GM10248 (cell line): ENCODE measurements around the gene ADGRD1.

Source experiments
- CTCF ChIA-PET: fragments of 300-600 bp; sonication (Branson Sonifier 250); formaldehyde crosslinking; extraction: SDS; loops from one replicate; lab custom pipeline; 2021; ENCODE audit warnings: antibody characterized with exemption; lab: Yijun Ruan, JAX
- POLR2A ChIA-PET: fragments of 350-650 bp; sonication (Branson Sonifier 250); formaldehyde crosslinking; extraction: SDS; loops from one replicate; lab custom pipeline; 2020; ENCODE audit warnings: antibody characterized with exemption; lab: Yijun Ruan, JAX
- DNase-seq: peaks from one replicate; pipeline ENCODE4 v3.0.0; 2012; ENCODE audit errors: extremely low spot score
- CTCF ChIP-seq: IDR thresholded peaks from 2 replicates; pipeline ENCODE4 v1.5.1; 2012; ENCODE audit warnings: mild to moderate bottlenecking, low read depth; ENCODE audit errors: extremely low read depth, missing control alignments, control extremely low read depth

The ADGRD1 gene

GRCh38 chr12:131159660-131160059 is 206.0 kb downstream of the ADGRD1 start:
- CTCF ChIA-PET = interaction anchor here (1.3 kb wide), 1 partner anchor 28 kb away, joined by 3 read pairs; no protein-coding TSS in a partner anchor
- no peak for TF ChIP-seq CTCF
- POLR2A ChIA-PET = no interaction called here
- DNase-seq = no peak

GRCh38 chr12:131162113-131162512 is 208.4 kb downstream of the ADGRD1 start:
- POLR2A ChIA-PET = no interaction called here
- CTCF ChIA-PET = no interaction called here
- TF ChIP-seq CTCF = no peak
- no peak for DNase-seq

- ChIA-PET POLR2A (no interaction called here), CTCF (no interaction called here)
- no peak for DNase-seq
- TF ChIP-seq CTCF = no peak
Observed at GRCh38 chr12:131163189-131163738, 209.6 kb downstream of the ADGRD1 start.

GRCh38 chr12:131164096-131164872 is 210.6 kb downstream of the ADGRD1 start:
- no peak for TF ChIP-seq CTCF
- DNase-seq = no peak
- CTCF ChIA-PET = interaction anchor here (1.2 kb wide), 1 partner anchor 60 kb away, joined by 4 read pairs; no protein-coding TSS in a partner anchor
- POLR2A ChIA-PET = no interaction called here

GRCh38 chr12:131166717-131167116 is 213.0 kb downstream of the ADGRD1 start:
- no peak for DNase-seq
- TF ChIP-seq CTCF = no peak
- ChIA-PET CTCF (no interaction called here), POLR2A (no interaction called here)

- no peak for TF ChIP-seq CTCF
- no peak for DNase-seq
- POLR2A ChIA-PET = no interaction called here
- CTCF ChIA-PET = no interaction called here
Observed at GRCh38 chr12:131167334-131167733, 213.6 kb downstream of the ADGRD1 start.
